ENCODE data around the gene NDUFAB1.
"Not testable (repeated sequence)": the region's sequence is repeated elsewhere in the genome, so short reads cannot be mapped to it uniquely, and the experiment has no call there.

The NDUFAB1 gene

DNA sequence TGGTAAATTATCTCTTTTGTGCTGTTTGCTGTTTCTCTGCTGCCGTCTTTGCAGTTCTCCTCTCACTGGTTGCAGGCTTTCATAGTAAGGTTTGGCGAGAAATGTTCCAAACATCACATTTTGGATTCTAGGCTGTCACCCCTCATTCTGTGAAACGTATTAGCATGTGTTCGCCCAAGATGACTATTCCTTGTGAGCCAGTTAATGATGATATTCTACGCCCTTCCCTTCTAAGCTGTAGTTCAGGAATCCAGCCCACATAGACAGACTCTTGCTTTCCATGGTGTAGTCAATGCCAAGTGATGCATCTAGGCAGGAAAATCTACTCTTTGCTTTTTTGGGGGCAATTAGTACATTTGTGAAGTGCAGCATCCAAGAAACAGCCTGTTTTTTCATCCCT is 24.2 kb downstream of the NDUFAB1 start:
- Mint-ChIP-seq H3K9me3 (no peaks in the 10 kb centered on the region), H3K27me3 (no peaks in the 10 kb centered on the region), H3K4me1 (no peaks in the 10 kb centered on the region), H3K27ac (peak overlapping the region in 1 of 2 donors; percentile 42), H3K4me3 (no peak overlapping the region)
- no peak for DNase-seq
- no peak for ATAC-seq

DNA sequence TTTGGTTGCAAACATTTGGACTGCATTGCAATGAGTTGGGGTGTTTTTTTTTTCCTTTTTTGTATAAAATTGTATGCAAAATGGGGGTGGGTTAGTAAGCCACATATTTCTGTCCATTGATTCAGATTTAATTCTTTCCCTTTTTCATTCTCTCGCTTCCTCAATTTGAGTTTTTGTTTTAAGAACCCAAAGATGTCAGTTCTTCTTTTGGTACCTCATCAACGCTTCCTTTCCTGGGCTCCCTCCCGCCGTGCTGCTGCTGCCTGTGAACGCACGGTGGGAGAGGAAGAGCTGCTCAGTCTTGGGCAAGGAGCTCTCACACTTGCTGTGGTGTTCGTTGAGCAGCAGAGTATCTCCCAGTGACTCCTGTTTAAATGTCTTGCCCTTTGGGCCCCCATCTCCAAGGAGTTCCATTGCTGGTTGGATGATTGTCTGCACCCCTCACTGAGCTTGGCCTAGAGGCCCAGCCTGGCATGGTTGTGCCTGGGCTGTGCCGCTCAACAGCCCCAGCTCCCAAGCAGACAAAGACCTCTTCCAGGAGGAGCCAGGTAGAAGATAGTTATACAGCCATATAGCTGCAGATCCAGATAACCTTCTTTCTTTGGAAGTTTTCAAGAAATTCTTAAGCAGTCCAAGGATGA is 25.0 kb downstream of the NDUFAB1 start:
- no peak for ATAC-seq
- no peak for DNase-seq
- Mint-ChIP-seq H3K9me3 (no peaks in the 10 kb centered on the region), H3K4me3 (no peak overlapping the region), H3K27ac (no peak overlapping the region), H3K27me3 (no peaks in the 10 kb centered on the region), H3K4me1 (no peaks in the 10 kb centered on the region)

DNA sequence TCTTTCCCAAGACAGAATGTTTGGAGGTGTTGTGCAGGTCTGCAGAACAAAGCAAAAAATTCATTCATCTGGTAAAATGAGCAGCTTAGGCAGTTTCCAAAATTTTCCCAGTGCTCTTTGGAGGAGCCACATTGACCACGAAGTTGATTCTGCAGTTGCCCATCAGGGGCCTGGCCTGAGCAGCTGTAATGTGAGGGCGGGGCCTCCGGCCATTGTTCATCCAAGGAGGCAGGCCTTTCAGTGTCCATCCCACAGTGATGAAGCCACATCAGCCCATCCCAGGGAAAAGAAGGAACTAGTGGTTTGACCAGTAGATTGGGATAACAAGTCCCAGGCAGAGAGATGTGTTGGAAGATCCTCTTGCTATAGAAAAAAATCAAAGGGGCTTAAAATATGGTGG is 28.5 kb downstream of the NDUFAB1 start:
- H3K27me3 Mint-ChIP-seq, result no peaks in the 10 kb centered on the region
- no peaks in the 10 kb centered on the region for H3K9me3 Mint-ChIP-seq
- no peak overlapping the region for H3K4me3 Mint-ChIP-seq
- ATAC-seq (no peak), DNase-seq (no peak)
- H3K27ac Mint-ChIP-seq, result peak overlapping the region in 1 of 2 donors; percentile 36
- H3K4me1 Mint-ChIP-seq, result no peaks in the 10 kb centered on the region

DNA sequence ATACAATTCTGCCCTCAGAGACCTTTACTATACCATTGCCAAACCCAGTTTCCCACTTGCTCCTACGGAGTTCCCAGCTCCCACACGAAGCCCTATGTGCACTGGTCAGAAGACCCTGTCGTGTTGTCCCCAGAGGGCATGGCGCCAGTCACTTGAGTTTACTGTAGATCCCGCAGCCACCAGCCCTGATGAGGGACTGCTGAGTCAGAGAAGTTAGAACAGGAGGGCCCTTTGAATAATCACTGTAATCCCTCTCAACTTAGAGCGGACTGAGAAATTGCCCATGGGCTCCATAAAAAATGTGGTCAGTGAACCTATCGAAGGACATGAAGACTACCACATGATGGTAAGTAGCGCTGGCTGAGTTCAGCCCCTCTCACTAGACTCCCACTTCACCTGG is 29.4 kb downstream of the NDUFAB1 start:
- no peaks in the 10 kb centered on the region for H3K9me3 Mint-ChIP-seq
- H3K27me3 Mint-ChIP-seq, result no peaks in the 10 kb centered on the region
- DNase-seq, result no peak
- H3K4me1 Mint-ChIP-seq, result peaks cover under 1% of the 10 kb centered on the region
- H3K27ac Mint-ChIP-seq, result peak overlapping the region in 1 of 2 donors; percentile 36
- no peak for ATAC-seq
- no peak overlapping the region for H3K4me3 Mint-ChIP-seq

DNA sequence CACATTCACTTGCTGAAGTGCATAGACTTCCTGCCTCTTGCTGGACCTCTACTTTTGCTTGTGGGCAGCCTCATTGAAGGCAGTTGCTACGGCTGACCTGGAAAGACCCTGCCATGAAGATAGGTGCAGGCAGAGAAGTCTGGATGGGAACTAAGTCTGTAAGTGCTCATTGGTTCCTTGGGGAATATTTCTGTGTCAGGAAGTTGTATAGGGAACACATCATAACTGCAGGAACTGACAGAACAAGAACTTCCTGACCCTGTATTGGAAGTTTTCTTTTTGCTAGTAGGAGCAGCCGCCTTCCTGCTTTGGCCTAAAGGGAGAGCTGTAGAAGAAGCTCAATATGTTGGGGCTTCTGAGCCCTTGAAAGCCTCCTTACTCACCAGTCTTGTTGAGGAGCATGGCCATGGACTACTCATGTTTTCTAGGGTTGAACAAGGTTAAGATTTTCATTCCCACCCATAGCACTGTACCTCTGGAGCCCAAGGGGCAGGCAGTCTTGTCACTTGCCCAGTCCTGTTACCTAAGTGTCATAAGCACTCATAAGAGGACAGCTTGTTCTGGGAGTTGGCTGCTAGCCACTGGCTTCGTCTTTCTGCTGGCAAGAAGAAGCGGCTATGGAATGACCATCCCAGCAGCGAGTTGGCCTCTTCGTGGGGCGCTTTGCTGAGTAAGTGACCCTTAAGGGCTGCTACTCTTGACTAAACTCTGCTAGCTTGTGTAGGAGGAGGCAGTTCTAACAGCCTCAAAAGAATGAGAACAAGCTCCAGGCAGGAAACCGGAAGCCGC is 31.3 kb downstream of the NDUFAB1 start:
- DNase-seq (no peak), ATAC-seq (no peak)
- H3K27ac Mint-ChIP-seq, result peak overlapping the region in 1 of 2 donors; percentile 48
- no peak overlapping the region for H3K4me3 Mint-ChIP-seq
- peaks cover 15% of the 10 kb centered on the region for H3K4me1 Mint-ChIP-seq
- H3K9me3 Mint-ChIP-seq, result no peaks in the 10 kb centered on the region
- no peaks in the 10 kb centered on the region for H3K27me3 Mint-ChIP-seq

DNA sequence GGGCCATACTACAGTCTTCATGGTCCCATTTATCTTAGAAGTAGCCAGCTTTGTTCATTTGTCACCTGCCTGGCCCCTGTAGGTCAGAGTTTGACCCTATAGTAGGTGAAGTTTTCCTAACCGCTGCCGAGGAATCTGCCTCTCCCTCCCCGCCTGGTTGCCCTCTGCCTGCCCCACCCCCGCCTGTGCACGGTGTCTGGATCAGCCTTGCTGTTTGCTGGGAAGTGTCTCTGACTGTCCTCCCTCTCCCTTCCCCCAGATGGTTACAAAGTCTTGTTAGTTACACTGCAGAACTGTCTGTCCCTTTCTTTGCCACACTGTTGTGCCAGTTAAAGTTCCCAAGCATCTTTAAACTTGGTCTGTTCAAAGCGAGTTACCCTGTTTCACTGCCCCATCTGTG is 32.9 kb downstream of the NDUFAB1 start:
- no peak for DNase-seq
- no peaks in the 10 kb centered on the region for H3K9me3 Mint-ChIP-seq
- H3K4me1 Mint-ChIP-seq, result peaks cover 28% of the 10 kb centered on the region
- no peak overlapping the region for H3K4me3 Mint-ChIP-seq
- no peak for ATAC-seq
- no peaks in the 10 kb centered on the region for H3K27me3 Mint-ChIP-seq
- peak overlapping the region; percentile 36 to 65 for H3K27ac Mint-ChIP-seq

DNA sequence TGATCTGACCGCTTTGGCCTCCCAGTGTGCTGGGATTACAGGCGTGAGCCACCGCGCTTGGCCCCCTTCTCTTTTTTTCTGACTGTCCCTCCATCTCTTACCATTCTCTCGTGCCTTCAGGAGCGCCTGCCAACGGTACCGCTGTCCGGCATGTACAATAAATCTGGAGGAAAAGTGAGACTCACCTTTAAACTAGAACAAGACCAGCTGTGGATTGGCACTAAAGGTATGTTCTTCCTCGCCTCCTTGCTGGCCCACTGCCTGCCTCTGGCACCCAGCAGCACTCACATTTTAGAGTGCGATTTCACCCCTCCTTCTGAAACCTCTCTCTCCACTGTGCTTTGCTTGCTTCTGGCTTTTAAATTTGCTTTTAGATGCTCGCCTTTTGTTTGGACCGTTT is 33.6 kb downstream of the NDUFAB1 start:
- ATAC-seq (no peak), DNase-seq (no peak)
- H3K9me3 Mint-ChIP-seq, result no peaks in the 10 kb centered on the region
- peaks cover 28% of the 10 kb centered on the region for H3K4me1 Mint-ChIP-seq
- H3K27me3 Mint-ChIP-seq, result no peaks in the 10 kb centered on the region
- H3K27ac Mint-ChIP-seq, result peak overlapping the region in 1 of 2 donors; percentile 20
- no peak overlapping the region for H3K4me3 Mint-ChIP-seq

DNA sequence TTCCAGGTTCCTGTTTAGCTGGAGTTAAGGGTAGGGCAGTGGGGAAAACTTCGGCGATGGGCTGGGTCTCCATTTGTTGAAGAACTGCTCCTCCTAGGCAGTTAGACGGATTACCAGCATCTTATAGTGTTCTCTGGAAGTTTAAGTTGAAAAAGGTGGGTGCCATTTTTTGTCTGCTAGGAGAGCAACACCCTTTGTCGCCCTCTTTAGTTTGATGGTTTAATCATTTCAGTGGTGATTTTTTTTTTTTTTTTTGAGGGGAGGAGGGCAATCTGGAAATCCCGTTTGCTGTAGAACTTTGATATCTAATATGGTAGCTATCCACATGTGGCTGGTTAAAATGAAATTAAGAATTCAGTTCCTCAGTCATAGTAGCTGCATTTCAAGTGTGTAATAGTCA is 34.5 kb downstream of the NDUFAB1 start:
- Mint-ChIP-seq H3K4me1 (peaks cover 35% of the 10 kb centered on the region), H3K27me3 (no peaks in the 10 kb centered on the region), H3K27ac (no peak overlapping the region), H3K4me3 (no peak overlapping the region), H3K9me3 (no peaks in the 10 kb centered on the region)
- no peak for DNase-seq
- no peak for ATAC-seq

DNA sequence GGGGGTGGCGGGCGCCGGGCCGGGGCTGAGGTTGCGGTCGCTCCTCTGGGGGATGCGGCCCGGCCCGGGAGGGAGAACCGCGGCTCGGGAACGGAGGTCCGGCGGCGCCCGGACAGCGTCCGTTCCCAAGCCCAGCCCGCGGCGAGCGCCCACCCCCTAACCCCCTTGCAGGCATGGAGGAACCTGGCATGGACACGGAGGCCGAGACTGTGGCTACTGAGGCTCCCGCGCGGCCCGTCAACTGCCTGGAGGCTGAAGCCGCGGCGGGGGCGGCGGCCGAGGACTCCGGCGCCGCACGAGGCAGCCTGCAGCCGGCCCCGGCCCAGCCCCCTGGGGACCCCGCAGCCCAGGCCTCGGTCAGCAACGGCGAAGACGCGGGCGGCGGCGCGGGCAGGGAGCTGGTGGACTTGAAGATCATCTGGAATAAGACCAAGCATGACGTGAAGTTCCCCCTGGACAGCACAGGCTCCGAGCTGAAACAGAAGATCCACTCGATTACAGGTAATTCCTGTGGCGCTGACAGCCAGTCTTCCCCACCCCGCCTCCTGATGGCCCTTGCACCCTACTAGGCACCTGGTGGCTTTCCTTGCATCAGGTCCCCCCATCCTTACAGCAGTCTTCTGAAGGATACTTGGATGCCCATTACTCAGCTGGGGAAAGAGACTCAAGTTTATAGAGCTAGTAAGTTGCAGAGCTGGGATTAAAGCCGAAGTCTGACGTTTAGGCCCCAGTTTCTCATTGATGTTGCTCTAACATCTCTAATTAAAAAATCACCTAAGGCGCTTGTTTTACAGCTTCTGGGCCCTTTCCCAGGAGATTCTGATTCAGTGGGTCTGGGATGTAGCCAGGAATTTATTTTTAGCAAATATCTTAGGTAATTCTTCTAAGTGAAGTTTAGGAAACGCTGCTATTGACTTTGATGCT is 38.1 kb downstream of the NDUFAB1 start:
- H3K27me3 Mint-ChIP-seq, result no peaks in the 10 kb centered on the region
- peak overlapping the region; percentile 96 to 98 for H3K4me3 Mint-ChIP-seq
- H3K9me3 Mint-ChIP-seq, result no peaks in the 10 kb centered on the region
- DNase-seq (no peak), ATAC-seq (peak; percentile 16)
- H3K4me1 Mint-ChIP-seq, result peaks cover 48% of the 10 kb centered on the region
- H3K27ac Mint-ChIP-seq, result peak overlapping the region; percentile 92 to 98

DNA sequence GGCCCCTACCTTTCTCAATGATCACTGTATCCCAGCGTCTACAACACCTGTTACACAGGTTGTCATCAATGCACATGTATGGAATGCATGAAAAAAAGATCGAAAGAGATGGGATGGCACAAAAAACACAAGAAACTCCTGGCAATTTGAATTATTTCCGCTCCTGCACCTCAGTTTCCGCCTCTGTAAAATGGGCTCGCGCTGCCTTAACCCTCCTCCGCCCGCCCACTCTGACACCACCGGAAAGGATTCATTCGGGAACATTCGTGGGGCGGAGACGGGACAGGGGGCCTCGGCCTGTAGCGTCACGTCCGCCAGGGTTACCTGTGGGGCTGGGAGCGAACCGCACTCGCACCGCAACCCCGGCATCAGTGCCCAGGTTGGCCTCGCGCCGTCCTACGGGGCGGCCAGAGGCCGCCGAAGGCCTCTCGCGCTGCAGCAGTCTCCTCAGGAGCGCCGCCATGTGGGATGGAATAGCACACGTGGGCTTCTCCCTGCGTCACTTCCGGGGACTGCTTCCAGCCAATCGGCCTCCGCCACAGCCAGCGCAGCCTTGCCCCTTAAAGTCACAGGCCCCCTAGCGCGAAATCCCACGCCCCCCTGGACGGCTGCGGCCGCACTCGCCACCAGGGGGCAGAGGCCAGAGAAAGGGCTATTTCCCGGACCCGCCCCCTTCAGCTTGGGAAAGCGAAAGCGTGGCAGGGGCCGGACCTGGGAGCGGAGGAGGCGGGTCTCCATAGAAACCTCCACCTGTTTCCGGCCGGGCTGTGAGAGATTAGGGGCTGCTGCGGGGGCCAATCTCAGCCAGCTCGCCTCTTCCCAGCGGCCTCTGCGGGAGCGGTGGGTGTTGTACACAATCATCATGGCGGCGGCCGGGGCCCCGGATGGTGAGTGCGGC is 39.0 kb downstream of the NDUFAB1 start, which contains the start of the genes EARS2 and UBFD1:
Gene EARS2 (minus strand): TSS at position 470 of the 898 bp plus-strand sequence. CDS start 7 bp downstream, at position 463.
Gene UBFD1 (plus strand): TSS at position 847 of the 898 bp plus-strand sequence. CDS start 16 bp downstream, at position 863.
- peak; percentile 100 for DNase-seq
- peaks cover 48% of the 10 kb centered on the region for H3K4me1 Mint-ChIP-seq
- no peaks in the 10 kb centered on the region for H3K27me3 Mint-ChIP-seq
- peak within 1 kb of the TSS; percentile 96 to 98 for H3K4me3 Mint-ChIP-seq
- no peaks in the 10 kb centered on the region for H3K9me3 Mint-ChIP-seq
- ATAC-seq, result peak; percentile 96
- H3K27ac Mint-ChIP-seq, result peak within 1 kb of the TSS; percentile 92 to 98

DNA sequence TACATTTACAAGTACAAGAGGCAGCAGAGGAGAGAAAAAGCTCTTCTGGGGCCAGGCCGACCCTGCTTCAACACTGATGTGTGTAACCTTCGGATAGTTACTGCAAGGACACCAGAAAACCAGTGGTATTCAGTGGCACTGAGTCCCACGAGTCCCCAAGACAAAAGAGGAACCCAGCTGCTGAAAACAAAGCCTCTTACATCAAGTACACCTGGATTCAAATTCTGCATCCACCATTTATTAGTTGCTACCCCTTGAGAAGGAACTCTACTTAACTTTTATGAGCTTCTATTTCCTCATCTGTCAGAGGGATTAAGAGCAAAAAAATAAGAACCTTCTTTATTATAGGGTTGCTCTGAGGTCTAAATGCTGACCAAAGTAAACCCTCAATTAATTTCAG is 41.6 kb downstream of the NDUFAB1 start:
- no peak overlapping the region for H3K27ac Mint-ChIP-seq
- no peaks in the 10 kb centered on the region for H3K27me3 Mint-ChIP-seq
- H3K4me1 Mint-ChIP-seq, result peaks cover 30% of the 10 kb centered on the region
- no peaks in the 10 kb centered on the region for H3K9me3 Mint-ChIP-seq
- no peak for DNase-seq
- H3K4me3 Mint-ChIP-seq, result no peak overlapping the region
- no peak for ATAC-seq

DNA sequence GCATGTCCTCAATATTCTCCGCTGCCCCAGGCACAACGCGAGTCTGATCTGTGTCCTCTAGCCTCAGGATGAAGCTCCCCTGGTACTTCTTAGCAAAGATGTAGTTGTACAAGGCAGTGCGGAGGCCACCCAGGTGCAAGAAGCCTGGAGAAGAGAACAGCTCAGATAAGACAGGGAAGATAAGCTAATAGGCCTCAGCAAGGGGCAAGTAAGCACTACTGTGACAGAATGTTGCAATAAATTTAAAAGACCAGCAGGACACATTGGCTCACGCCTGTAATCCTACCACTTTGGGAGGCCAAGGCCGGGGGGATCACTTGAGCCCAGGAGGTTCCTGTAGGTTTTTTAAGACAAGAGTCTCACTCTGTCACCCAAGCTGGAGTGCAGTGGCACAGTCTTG is 44.0 kb downstream of the NDUFAB1 start:
- peaks cover 22% of the 10 kb centered on the region for H3K4me1 Mint-ChIP-seq
- no peak for DNase-seq
- ATAC-seq, result no peak
- H3K27me3 Mint-ChIP-seq, result no peaks in the 10 kb centered on the region
- no peak overlapping the region for H3K27ac Mint-ChIP-seq
- no peak overlapping the region for H3K4me3 Mint-ChIP-seq
- no peaks in the 10 kb centered on the region for H3K9me3 Mint-ChIP-seq

DNA sequence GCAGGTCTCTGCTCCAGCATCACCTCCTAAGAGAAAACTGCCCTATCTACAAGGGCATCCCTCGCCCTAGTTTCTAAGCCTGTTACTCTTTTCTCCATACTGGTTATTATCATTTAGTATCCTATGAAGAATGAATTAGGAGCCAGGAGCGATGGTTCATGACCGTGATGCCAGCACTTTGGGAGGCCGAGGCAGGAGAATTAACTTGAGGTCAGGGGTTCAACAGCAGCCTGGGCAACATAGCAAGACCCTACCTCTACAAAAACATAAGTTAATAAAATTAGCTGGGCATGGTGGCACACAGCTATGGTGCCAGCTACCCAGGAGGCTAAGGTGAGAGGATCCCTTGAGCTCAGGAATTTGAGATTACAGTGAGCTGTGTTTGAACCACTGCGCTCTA is 46.2 kb downstream of the NDUFAB1 start:
- Mint-ChIP-seq H3K27ac (peak overlapping the region in 1 of 2 donors; percentile 6), H3K4me1 (peaks cover 8% of the 10 kb centered on the region)
- no peak for ATAC-seq

DNA sequence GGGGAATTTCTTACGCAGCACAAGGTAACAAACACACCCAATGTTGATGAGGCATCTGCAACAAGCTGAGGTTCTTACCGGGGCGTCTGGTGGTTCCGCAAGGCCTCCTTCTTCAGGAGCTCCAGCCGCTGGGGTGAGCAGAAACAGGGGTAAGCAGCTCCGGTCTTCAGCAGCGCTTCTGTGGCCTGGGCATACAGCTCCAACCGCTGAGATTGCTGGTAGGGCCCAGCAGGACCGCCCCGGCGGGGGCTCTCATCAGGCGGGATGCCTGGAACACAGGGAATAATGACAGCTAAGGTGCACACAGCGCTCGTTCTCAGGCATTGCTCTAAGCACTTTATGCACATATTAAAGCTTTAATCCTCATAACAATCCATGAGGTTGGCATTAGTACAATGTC is 51.7 kb downstream of the NDUFAB1 start:
- no peak overlapping the region for H3K27ac Mint-ChIP-seq
- ATAC-seq, result no peak

More for the DNA sequence above, 46.2 kb downstream of the NDUFAB1 start:
- no peak overlapping the region for H3K4me3 Mint-ChIP-seq
- no peaks in the 10 kb centered on the region for H3K27me3 Mint-ChIP-seq
- H3K9me3 Mint-ChIP-seq, result no peaks in the 10 kb centered on the region
- DNase-seq, result no peak

DNA sequence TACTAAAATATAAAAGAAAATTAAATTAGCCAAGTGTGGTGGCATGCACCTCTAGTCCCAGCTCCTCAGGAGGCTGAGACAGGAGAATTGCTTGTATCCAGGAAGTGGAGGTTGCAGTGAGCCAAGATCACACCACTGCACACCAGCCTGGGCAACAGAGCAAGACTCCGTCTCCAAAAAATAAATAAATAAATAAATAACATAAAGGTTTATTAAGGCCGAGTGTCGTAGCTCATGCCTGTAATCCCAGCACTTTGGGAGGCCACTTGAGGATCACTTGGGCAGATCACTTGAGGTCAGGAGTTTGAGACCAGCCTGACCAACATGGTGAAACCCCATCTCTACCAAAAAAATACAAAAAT is 55.3 kb downstream of the NDUFAB1 start:
- not testable (repeated sequence) for H3K27me3 Mint-ChIP-seq, H3K4me1 Mint-ChIP-seq, H3K4me3 Mint-ChIP-seq, H3K9me3 Mint-ChIP-seq, DNase-seq, H3K27ac Mint-ChIP-seq, ATAC-seq

More for the DNA sequence above, 51.7 kb downstream of the NDUFAB1 start:
- no peak for DNase-seq
- H3K4me1 Mint-ChIP-seq, result peaks cover 8% of the 10 kb centered on the region
- H3K4me3 Mint-ChIP-seq, result no peak overlapping the region
- no peaks in the 10 kb centered on the region for H3K27me3 Mint-ChIP-seq
- no peaks in the 10 kb centered on the region for H3K9me3 Mint-ChIP-seq

All from stimulated activated naive CD8-positive, alpha-beta T cell treated with anti-CD3 and anti-CD28 coated beads, Interleukin-15, amount 100 ng/mL, for 72 hours (primary cell).